Medulla oblongata (tissue), 1 donor: ENCODE measurements around the gene SPECC1L.

Source experiments
- DNase-seq: peaks from one replicate; pipeline ENCODE4 v3.0.0-alpha.2; 2015; ENCODE audit errors: extremely low spot score

The SPECC1L gene

DNA sequence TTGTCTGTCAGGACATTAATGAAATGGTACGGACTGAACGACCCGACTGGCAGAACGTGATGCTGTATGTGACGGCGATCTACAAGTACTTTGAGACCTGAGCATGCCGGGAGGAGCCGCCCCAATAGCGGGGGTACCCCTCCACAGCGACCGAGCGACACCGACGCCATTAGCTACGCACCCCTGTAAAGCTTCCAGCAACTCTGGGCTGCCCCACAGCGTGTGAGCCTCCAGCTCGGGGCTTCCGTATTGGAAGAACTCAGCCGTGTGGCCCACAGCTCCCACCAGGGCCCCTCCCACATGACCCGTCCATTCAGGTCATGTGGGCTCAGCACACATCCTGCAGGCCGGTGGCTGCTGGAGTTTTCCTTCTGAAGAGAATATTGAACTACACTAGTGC, 143.9 kb downstream of the SPECC1L start:
- no peak for DNase-seq

DNA sequence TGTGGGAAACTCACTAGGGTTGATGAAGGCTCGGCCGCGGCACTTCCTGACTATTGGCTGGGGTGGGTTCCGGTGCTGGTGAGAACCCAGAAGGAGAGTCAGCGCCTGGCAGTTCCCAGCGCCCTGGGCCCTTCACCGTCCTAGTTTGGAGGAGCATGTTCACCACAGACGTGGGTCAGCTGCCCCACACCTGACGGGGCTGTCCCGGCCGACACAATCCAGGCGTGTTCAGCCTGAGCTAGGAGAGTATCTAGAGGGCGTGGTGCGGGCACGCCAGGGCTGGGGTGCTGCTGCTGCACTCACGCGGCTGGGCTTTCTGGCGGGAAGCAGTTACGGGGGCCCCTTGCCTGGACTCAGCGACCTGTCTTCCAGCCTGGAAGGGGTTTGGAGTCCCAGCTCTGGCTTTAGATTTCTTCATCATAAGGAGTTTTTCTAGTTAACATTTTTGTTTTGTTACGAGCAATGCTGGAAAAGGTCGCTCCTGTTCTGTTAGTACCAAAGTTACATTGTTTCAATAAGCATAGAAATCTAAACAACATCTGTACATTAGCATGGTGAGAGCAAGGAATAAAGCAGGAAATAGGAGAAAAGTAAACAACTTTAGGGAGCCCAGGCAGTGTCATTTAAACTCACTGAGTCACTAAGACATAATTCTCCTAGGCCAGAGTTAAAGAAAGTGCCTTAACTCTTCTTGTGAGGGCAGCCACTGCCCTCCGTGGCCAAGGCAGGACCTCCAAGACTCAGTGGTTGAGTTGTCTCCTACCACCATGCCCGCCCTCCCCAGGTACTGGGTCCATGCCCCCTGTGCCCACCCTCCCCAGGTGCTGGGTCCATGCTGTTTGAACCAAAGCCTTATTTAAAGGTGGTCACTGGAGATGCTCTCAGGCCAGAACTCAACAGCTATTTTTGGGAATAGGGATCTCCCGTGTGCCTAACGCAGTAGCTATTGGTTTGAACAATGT, 144.6 kb downstream of the SPECC1L start:
- no peak for DNase-seq

- no peak for DNase-seq
Observed at GRCh38 chr22:24416095-24416494, 145.5 kb downstream of the SPECC1L start.

GRCh38 chr22:24416611-24417010, 146.0 kb downstream of the SPECC1L start:
- DNase-seq, result no peak

DNA sequence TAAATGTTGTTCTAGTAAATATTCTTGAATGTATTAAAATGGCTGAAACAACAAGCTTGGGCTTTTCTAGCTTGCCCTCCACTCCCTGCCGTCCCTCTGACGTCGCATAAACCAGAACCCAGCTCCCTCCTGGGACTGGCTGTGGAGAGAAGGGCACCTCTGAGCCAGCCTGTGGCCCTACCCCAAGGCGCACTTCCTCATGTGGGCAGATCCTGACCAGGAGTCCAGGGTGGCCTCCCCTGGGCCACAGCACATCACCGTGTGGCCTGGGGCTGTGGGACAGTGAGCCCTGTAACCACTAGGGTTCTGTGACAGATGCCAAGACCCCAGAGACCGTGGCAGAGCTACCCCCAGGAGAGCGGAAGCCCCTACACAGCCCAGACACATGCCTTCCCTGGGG, 146.6 kb downstream of the SPECC1L start:
- no peak for DNase-seq

- no peak for DNase-seq
Observed at GRCh38 chr22:24417901-24418641, 147.4 kb downstream of the SPECC1L start.

DNA sequence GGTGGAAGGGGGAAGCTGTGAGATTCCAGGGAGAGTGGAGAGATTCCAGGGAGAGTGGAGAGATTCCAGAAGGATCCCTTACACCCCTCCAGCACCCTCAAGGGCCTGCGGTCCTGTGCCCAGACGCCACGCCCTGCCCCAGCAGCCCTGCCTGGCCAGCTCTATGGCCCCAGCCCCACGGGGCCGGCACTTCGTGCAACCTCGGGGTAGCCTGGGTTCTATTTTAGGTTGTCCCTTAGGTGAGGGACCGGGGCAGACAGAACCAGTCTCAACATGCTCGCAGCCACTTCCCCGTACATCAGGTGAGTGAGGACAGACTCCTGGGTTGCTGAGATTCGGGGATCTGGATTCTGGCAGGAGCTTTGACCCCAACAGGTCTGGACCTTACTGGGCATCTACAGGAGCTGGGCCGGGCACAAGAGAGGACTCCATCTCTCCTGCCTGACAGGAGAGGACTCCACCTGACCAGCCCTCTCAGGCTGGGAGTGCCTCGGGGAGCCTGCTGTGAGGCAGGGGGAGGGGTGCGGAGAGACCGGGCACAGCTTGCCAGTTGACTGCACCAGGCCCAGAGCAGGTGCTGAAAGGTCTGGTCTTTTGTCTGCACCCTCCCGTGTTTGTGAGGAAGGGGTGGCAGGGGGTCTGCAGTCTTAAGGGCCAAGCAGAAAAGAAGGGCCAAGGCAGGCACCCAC, 148.3 kb downstream of the SPECC1L start:
- no peak for DNase-seq

DNA sequence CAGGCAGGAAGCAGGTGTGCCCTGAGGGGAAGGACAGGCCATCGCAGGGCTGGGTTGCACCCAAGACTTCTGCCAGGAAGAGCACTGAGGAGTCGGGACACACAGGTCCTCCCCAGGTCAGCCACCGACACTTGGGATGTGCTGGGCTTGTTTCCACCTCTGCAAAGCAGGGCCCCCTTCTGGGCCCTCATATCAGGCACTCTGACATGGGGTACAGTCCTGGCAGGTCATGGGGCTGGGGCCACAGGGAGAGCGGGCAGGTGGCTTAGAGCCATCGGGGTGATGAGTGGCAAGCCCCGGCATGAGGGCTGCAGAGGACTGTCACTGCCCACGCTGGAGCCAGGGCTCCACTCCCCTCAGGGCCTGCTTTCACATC, 148.8 kb downstream of the SPECC1L start:
- no peak for DNase-seq

DNA sequence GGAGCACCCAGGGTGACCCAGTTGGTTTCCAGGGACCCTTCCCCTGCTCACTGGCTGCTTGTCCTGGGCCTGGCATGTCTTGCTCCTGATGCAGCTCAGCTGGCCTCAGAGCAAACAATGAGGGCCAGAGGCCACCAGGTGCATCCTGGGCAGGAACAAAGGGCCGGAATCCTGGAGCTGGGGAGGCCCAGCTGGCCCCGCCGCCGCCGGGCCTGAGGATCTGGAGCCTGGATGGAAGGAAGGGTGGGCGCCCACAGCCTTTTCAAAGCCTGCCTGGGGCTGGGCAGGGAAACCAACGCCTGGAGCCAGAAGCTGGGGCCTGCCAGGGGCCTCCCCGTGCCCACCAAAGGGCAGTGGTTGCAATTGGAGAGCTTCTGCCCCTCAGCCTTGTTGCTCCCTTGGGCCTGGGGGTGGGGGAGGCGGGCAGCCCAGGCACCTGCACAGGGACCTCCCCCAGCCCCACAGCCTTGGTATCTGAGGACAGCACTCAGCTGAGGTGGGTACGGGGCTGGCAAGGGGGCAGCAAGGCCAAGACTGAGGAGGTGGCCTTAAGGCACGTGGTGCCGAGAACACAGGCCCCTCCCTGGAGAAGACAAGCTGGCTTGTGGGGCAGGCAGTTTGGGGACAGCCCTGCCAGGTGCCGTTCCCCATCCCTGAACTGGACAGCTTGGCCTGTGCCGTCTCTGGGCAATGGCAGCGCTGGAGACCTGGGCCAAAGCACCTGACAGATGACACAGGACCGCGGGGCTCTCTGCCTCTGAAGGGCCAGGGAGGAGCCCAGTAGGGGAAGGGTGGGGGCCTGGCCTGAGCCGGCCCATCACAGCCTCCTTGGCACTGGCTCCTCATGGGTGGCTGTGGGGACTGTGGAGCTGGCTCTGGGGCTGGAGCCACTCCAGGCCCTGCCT, 149.7 kb downstream of the SPECC1L start:
- no peak for DNase-seq

DNA sequence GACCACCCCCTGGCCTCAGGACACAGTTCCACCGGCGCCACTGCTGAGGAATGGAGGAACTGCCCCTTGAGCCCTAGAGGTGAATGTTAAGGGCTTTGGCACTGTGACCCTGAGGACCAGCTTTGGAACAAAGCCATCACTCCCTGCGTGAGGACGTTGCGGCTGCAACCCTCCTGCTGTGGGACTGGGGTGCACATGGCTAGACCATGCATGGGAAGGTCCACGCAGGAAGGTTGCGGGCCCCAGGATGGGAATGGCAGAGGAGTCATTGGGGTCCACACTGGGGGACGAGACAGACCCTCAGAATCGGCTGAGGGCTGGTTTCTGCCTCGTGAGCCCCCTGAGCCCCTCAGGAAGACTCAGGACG, 150.3 kb downstream of the SPECC1L start:
- no peak for DNase-seq

DNA sequence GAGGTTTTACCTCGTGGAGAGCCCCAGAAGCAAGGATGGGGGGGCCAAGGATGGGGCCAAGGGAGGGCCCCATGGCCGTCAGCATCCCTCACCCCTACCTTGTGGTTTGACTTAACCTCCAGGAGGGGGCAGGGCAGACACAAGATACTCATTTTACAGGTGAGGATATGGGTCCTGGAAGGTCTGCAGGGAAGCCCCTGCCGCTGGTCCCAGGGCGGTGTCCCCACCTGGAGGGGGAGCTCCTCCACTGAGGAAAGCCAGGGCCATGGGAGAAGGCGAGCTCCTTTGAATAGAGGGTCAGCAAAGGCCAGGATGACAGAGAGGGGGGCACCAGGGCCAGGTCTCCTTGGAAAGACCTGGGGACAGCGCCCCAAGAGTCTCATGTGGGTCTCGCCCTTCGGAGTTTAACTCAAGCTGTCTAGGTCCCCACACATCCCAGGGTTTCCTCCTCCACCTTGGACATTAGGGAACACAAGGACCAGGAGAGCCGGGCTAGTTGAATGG, 150.8 kb downstream of the SPECC1L start:
- DNase-seq, result no peak

GRCh38 chr22:24422102-24422665, 151.6 kb downstream of the SPECC1L start:
- DNase-seq, result no peak

- DNase-seq, result no peak
Observed at GRCh38 chr22:24423519-24424000, 152.9 kb downstream of the SPECC1L start.

DNA sequence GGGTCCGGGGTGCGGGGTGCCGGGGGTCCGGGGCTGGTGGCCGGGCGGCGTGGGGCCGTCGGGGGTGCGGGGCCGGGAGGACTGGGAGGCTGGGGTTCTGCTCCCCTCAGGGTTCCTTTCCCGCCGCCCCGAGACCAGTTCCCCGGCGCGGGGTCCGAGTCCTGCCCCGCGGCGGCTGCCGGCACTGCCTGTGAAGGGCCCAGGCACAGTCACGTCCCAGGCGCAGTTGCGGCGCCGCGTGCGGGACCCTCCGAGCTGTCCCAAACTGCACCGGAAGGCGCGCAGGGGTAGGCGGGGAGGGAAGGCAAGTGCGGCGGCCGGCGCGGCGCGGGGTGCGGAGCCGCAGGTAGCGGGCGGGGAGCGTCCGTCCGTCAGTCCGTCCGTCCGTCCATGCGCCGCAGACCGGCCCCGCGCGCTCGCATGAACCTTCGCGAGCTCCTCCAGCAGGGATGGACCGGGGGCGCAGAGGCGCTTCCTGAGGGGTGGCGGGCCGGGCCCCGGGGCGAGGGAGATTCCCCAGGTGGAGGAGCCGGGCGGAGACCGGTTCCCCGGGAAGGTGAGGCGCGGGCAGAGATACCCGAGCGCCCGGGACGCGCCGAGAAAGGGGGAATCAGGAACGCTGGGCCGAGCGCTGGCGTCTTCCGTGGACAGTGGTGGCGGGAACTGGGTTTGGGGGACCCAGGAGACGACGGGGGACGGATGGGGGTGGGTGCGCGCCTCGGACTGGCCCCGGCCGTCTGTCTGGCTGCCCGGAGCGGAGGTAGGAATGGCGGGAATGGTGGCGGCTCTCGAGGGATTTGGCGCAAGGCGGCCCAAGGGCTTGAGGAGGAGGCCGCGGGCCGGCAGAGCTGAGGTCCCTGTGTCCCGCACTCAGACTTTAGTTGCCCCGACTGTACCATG, 153.6 kb downstream of the SPECC1L start:
- DNase-seq, result no peak

GRCh38 chr22:24424901-24425775, 154.5 kb downstream of the SPECC1L start:
- DNase-seq, result no peak

- DNase-seq, result no peak
Observed at GRCh38 chr22:24426436-24426835, 155.8 kb downstream of the SPECC1L start.

DNA sequence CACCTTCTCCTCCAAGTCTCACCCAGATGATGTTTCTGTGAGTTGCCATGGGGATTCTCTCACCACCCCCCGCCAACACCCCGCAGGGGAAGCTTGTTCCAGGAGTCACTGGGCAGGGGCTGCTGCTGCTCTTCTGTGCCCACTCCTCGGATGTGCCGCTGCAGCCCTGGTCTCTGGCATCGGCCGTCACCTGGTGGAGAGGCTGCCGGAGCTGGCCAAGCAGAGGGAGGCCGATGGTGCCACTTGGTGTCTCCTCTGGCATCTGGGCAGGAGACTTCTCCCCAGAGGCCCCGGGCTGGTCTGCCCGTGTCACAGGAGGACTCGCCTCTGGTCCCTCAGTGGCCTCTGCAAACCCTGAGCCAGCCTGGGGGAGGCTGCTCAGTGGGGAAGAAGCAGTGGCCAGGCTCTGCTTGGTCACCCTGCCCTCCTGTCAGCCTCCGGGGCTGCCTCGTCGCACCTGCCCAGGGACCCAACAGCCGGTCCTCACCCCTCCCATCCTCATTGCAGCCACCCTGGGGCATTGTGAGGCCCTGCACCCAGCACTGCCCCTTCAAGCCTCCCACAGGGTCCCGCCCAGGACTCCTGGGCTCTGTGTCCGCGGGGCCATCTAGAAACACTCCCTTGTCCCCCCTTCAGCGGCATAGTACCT, 156.3 kb downstream of the SPECC1L start:
- no peak for DNase-seq

DNA sequence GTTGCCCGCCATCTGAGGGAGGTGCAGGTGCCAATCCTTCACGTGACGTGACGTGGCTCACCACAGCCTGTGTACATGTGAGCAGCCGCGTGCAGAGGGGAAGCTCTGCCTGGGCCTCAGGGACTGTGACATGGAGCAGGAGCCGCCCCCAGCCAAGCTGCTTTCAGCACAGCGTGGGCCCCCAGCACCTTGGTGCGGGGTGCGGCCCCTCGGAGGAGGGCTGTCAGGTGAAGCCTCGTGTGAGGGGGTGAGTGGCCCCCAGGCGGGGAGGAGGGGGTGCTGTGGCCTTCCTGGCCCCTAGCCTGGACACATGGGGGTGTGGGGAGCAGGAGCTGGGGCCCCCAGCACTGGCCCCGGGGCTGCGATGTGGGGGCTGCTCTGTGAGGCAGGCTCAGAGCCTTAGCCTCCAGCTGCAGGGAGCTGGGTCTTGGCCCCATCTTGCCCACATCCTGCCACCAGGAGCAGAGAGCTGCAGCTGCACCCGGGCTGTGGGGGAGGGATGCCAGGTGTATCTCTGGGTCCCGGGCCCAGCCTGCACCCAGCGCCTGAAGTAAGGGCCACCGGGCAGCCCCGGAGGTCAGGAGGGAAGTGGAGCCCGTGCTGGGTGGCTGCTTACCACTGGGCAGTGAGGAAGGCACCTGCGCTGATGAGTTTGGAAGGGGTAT, 157.0 kb downstream of the SPECC1L start, which contains the start of gene ADORA2A:
Gene ADORA2A (plus strand): TSS at position 100 of the 665 bp plus-strand sequence. CDS start 5,806 bp downstream, outside the sequence.
- no peak for DNase-seq
